Measurements from ENCODE around the gene SKP2. TPM values are rescaled to one million over a fixed set of nuclear protein-coding genes. Genes with fewer than 3 reads are reported as not detected.
"Not testable (repeated sequence)": the region's sequence is repeated elsewhere in the genome, so short reads cannot be mapped to it uniquely, and the experiment has no call there.

The SKP2 gene
- 10 to 100 TPM; 42.6 to 46.3 (median 44.3) TPM for polyA plus RNA-seq (ENCODE audit: insufficient read length in 4 of 4)

DNA sequence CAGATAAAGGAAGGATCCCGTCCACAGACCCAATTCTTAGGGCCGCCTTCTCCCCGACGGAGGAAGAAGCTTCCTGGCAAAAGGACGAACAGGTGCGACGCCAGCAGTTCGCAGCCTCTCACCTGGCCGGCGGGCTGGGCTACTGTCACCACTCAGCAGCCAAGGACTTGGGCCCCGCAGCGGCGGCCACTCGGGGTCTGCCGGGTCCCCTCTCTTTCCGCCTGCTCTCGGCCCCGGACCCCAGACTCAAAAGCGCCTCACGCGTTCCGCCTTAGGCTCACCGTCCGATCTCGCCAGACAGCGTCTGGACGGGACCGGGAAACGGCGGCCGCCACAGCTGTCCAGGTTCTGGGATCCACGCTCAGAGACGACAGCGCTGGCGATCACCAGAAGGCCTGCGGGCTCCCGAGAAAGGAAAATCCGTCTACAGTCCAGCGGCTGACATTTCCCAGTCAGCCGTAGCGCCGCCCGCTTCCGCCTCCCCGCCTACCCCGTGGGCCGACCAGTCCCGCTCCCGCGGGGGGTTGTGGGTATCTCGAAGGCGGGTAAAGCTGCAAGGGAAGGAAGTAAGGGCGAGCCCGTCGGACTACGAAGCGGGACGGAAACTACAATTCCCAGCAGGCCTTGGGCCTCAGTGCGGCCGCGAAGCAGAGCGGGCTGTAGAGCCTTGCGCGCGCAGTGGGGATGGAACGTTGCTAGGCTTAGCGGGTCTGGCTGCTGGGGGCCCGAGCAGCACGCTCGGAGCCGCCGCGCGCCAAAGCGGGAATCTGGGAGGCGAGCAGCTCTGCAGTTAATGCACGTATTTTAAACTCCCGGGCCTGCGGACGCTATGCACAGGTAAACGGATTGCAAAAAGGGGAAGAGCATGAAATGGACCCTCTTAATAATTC lies at the start of gene SKP2, which contains the start of gene LMBRD2:
Gene SKP2, plus strand, starts transcription at position 678 of the 890 bp plus-strand sequence. Its CDS starts 152 bp downstream, at position 830.
Gene LMBRD2, minus strand, starts transcription at position 454 of the 890 bp plus-strand sequence. CDS start 8,538 bp downstream, outside the sequence.
- peak; percentile 95 to 96 (median 96) for DNase-seq (ENCODE audit: low read depth in 4 of 4, low spot score in 3 of 4)

GRCh38 chr5:36105819-36106218 lies 46.1 kb upstream of the SKP2 start:
- DNase-seq (ENCODE audit: low read depth in 4 of 4, low spot score in 3 of 4) = no peak

DNA sequence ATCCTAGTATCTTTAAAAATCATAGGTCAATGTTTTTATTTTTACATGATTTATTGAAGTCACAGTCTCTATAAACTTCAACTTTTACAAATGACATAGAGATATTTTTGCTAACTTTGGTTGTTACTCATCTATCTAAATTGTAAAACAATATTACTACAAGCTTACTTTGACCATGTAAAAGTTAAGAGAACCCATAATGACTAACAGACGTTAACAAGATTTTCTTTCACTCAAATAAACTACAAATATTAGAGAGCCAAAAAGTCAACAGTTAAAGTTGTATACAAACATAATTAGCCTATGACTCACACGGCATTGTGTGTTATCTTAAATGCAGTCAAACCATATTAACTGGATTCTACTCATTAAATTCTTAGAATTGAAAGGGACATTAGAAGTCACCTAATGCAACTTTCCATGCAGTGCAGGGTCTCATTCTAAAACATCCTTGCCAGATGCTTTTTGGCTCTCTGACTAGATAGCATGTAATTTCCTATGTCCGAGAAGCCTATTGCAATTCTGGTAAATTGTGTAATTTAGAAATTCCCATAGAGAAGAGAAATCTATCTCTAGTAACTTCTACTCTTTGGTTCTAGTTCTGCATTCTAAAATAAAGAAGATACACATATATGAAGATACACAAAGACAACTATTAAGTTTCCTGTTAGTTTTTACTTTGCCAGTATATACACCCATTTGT lies 43.0 kb upstream of the SKP2 start:
- DNase-seq (ENCODE audit: low read depth in 4 of 4, low spot score in 3 of 4) = no peak

- DNase-seq (ENCODE audit: low read depth in 4 of 4, low spot score in 3 of 4) = no peak
Observed at GRCh38 chr5:36111238-36111637, 40.7 kb upstream of the SKP2 start.

DNA sequence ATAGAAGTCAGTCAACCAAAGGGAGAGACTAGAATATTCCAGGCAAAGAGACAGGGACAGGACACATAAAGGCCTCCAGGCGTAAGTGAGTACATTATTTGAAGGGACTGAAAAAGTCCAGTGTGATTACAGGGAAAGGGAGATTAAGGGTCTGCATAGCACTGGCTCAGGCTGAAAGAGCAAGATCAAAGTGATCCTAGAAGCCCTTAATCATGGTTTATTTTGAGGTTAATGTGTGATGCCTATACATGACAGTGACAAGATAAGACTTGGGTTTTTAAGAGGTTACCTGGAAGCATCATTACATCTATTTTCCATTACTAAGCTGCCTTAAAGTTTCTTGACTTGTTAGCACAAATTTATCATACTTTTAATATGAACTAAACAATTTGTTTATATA lies 26.0 kb upstream of the SKP2 start:
- no peak for DNase-seq (ENCODE audit: low read depth in 4 of 4, low spot score in 3 of 4)

- DNase-seq (ENCODE audit: low read depth in 4 of 4, low spot score in 3 of 4) = no peak
Observed at GRCh38 chr5:36128795-36129194, 23.1 kb upstream of the SKP2 start.

- DNase-seq (ENCODE audit: low read depth in 4 of 4, low spot score in 3 of 4) = not testable (repeated sequence)
Observed at GRCh38 chr5:36129666-36130065, 22.2 kb upstream of the SKP2 start.

DNA sequence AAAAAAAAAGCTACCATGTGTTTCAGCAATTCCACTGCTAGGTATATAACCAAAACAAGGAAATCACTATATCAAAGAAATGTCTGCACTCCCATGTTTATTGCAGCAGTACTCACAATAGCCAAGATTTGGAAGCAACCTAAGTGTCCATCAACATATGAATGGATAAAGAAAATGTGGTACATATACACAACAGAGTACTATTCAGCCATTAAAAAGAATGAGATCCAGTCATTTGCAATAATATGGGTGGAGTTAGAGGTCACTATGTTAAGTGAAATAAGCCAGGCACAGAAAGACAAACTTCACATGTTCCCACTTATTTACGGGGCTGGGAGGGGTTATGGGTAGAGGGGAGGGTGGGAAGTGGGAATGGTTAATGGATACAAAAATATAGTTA lies 18.9 kb upstream of the SKP2 start:
- DNase-seq (ENCODE audit: low read depth in 4 of 4, low spot score in 3 of 4) = not testable (repeated sequence)

- DNase-seq (ENCODE audit: low read depth in 4 of 4, low spot score in 3 of 4) = no peak
Observed at GRCh38 chr5:36135988-36136387, 15.9 kb upstream of the SKP2 start.

DNA sequence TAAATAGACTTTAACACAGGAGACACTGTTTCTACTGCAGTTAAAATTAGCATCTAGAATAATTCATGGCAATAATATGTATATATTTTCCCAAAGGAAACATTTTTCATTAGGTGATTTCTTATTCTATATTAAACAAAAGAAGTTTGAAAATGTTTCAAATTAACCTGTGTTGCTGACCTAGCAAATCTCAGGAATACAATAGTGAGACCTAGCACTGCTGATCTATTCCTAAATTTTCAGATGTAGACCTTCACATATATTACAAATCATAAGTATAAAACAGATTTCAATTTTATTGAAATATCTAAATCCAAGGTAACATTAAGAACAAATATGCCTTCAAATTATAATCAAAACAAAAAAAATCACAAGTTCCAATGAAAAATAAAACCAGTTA lies 15.3 kb upstream of the SKP2 start:
- no peak for DNase-seq (ENCODE audit: low read depth in 4 of 4, low spot score in 3 of 4)

GRCh38 chr5:36138900-36139683 lies 12.8 kb upstream of the SKP2 start:
- DNase-seq (ENCODE audit: low read depth in 4 of 4, low spot score in 3 of 4) = no peak

DNA sequence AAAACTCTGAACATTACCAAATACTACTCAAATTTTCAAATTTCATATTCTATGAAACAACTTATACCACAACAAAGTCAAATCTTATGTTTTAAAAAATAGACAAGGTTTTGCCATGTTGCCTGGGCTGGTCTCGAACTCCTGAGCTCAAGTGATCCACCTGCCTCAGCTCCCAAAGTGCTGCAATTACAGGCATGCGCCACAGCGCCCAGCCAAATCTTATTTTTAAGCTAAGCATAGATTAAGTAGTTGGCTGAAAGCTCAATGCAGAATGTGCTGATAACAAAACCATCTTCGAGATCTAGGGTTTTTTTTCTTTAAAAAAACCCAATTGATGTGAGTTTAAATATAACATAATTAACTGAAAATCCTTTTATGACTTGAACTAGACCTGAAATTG lies 6.6 kb upstream of the SKP2 start:
- no peak for DNase-seq (ENCODE audit: low read depth in 4 of 4, low spot score in 3 of 4)

DNA sequence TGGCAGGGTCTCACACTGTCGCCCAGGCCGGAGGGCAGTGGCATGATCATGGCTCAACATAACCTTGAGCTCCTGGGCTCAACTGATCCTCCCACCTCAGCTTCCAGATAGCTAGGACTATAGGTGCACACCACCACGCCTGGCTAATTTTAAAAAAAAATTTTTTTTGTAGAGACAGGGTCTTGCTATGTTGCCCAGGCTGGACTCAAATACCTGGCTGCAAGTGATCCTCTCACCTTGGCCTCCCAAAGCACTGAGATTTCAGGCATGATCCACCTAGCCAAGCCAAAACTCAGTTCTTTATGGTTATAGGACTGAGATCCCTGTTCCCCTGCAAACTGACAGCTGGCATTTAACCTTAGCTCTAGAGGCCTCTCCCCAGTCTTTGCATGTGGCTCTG lies 5.5 kb upstream of the SKP2 start:
- no peak for DNase-seq (ENCODE audit: low read depth in 4 of 4, low spot score in 3 of 4)

DNA sequence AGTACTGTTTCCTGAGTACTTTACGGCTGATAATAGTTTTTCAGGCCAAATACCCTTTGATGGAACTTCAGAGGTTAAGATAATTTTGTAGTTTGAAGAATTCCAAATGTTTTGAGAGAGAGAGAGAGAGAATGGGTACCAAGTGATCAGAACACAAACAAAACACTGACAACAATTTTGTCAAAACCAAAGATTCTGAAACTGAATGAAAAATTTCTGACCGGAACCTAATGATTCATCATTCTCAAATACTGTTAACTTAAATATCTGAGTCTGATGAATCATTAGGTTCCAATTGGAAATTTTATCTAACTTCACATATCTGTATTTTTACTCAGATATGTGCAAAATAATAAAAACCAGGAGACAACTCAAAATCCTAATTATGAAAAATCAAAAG lies 4.2 kb upstream of the SKP2 start:
- no peak for DNase-seq (ENCODE audit: low read depth in 4 of 4, low spot score in 3 of 4)

- peak in 1 of 4 donors; percentile 23 for DNase-seq (ENCODE audit: low read depth in 4 of 4, low spot score in 3 of 4)
Observed at GRCh38 chr5:36150676-36151433, 1.1 kb upstream of the SKP2 start.

DNA sequence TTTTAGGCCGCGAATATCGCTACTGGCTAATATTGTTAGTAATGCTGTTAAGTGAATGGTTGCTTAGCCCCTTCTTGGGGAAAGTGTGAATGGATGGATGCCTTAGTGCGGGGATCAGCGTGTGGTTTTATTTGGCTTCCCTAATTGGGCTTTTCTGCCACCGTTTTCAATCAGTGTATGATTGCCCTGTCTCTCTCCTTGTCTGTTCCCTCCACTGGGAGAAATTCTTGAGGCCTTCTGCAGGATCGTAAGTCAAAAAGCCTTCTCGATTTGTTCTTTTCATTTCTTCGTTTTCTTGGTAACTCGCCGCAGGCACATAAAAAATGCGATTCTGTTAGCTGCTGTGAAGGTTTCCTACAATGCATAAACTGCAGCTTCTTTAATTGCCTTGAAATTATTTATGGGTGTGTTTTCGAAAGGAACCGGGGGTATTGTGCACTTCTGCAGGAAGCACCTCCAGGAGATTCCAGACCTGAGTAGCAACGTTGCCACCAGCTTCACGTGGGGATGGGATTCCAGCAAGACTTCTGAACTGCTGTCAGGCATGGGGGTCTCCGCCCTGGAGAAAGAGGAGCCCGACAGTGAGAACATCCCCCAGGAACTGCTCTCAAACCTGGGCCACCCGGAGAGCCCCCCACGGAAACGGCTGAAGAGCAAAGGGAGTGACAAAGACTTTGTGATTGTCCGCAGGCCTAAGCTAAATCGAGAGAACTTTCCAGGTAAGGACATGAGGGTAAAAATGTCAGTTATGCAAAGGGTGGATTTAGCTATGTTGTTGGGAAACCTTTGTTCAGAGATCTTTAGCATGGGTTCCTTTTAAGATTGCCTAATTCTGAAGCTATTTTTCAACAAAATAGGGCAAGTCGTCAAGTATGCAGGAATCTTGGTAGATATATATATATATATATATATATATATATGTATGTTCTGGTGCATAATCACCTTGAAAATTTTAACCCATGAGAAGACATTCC lies 700 bp downstream of the SKP2 start:
- DNase-seq (ENCODE audit: low read depth in 4 of 4, low spot score in 3 of 4) = peak in 1 of 4 donors; percentile 18

GRCh38 chr5:36153298-36153677 lies 1.4 kb downstream of the SKP2 start:
- no peak for DNase-seq (ENCODE audit: low read depth in 4 of 4, low spot score in 3 of 4)

- no peak for DNase-seq (ENCODE audit: low read depth in 4 of 4, low spot score in 3 of 4)
Observed at GRCh38 chr5:36153726-36154125, 1.8 kb downstream of the SKP2 start.

DNA sequence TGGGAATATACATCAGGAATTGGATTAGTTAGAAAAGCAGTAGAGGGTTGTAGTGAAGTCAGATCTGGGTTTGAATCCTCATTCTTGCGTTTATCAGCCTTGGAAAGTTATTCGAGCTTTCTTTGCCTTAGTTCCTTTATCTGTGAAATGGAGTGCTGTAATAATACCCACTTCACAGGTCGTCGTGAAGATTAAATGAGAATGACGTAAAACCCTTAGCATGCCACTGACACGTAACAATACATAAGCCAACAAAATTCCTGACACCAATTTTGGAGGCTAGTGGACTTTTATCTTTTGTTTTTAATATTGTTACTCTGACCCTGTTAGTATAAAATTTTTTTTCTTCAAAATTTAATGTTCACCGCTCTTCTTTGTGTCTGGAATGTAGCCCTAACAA lies 3.4 kb downstream of the SKP2 start:
- no peak for DNase-seq (ENCODE audit: low read depth in 4 of 4, low spot score in 3 of 4)

Data from right renal pelvis (tissue), 4 donors.